Measurements from ENCODE around the gene SLN. TPM values are rescaled to one million over a fixed set of nuclear protein-coding genes. Genes with fewer than 3 reads are reported as not detected.
"Not testable (repeated sequence)": the region's sequence is repeated elsewhere in the genome, so short reads cannot be mapped to it uniquely, and the experiment has no call there.

The SLN gene
- total RNA-seq: 0.67 TPM in 1 of 2 replicates, not detected in the other
- long read RNA-seq: 0 reads

GRCh38 chr11:107711861-107712755 is at the start of gene SLN:
SLN (minus strand) TSS chr11:107712056.
- peaks cover 37% of the 10 kb centered on the region for H3K4me1 Mint-ChIP-seq (ENCODE audit: low read depth)
- no peaks in the 10 kb centered on the region for H3K9me3 Mint-ChIP-seq (ENCODE audit: low read depth)
- TF ChIP-seq CTCF (IDR thresholded peaks at IDR 0.05; ENCODE audit: unreplicated experiment): no peak
- H3K4me3 Mint-ChIP-seq (ENCODE audit: low read depth): no peak within 1 kb of the TSS
- DNase-seq (ENCODE audit: low spot score, unreplicated experiment): no peak
- H3K36me3 Mint-ChIP-seq (ENCODE audit: insufficient read depth): no peaks in the 10 kb centered on the region
- H3K27me3 Mint-ChIP-seq: peaks cover 3% of the 10 kb centered on the region
- H3K27ac Mint-ChIP-seq: no peak within 1 kb of the TSS

GRCh38 chr11:107758719-107759355 is 47.0 kb upstream of the SLN start:
- DNase-seq (ENCODE audit: low spot score, unreplicated experiment): not testable (repeated sequence)

DNA sequence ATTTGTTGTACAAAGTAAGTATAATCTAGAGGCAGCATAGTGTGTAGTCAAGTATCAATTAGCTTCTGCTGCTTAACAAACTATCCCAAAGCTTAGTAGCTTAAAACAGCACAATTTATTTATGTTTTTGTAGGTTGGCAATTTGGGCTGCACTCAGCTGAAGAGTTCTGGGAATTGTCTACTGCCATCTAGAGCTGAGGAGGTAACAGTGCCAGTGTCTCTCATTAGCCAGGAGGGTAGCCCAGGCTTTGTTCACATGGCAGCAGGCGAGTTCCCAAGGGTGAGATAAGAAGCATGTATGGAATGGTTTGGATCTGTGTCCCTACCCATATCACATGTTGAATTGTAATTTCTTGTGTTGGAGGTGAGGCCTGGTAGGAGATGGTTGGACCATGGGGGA is 45.8 kb upstream of the SLN start:
- Mint-ChIP-seq H3K4me1 (ENCODE audit: low read depth) (no peaks in the 10 kb centered on the region), H3K27ac (no peak overlapping the region), H3K9me3 (ENCODE audit: low read depth) (peaks cover 7% of the 10 kb centered on the region), H3K27me3 (no peaks in the 10 kb centered on the region), H3K4me3 (ENCODE audit: low read depth) (no peak overlapping the region), H3K36me3 (ENCODE audit: insufficient read depth) (no peaks in the 10 kb centered on the region)
- no peak for TF ChIP-seq CTCF (IDR thresholded peaks at IDR 0.05; ENCODE audit: unreplicated experiment)
- DNase-seq (ENCODE audit: low spot score, unreplicated experiment): no peak

More at GRCh38 chr11:107758719-107759355, 47.0 kb upstream of the SLN start:
- H3K27me3 Mint-ChIP-seq; H3K9me3 Mint-ChIP-seq (ENCODE audit: low read depth); H3K36me3 Mint-ChIP-seq (ENCODE audit: insufficient read depth); H3K4me3 Mint-ChIP-seq (ENCODE audit: low read depth); H3K27ac Mint-ChIP-seq; H3K4me1 Mint-ChIP-seq (ENCODE audit: low read depth): not testable (repeated sequence)

GRCh38 chr11:107756553-107756952 is 44.7 kb upstream of the SLN start:
- H3K36me3 Mint-ChIP-seq (ENCODE audit: insufficient read depth): no peaks in the 10 kb centered on the region
- no peak for TF ChIP-seq CTCF (IDR thresholded peaks at IDR 0.05; ENCODE audit: unreplicated experiment)
- no peaks in the 10 kb centered on the region for H3K27me3 Mint-ChIP-seq
- H3K4me3 Mint-ChIP-seq (ENCODE audit: low read depth): no peak overlapping the region
- H3K4me1 Mint-ChIP-seq (ENCODE audit: low read depth): no peaks in the 10 kb centered on the region
- H3K27ac Mint-ChIP-seq: no peak overlapping the region
- DNase-seq (ENCODE audit: low spot score, unreplicated experiment): no peak
- peaks cover 7% of the 10 kb centered on the region for H3K9me3 Mint-ChIP-seq (ENCODE audit: low read depth)

- peaks cover 7% of the 10 kb centered on the region for H3K9me3 Mint-ChIP-seq (ENCODE audit: low read depth)
- no peak for DNase-seq (ENCODE audit: low spot score, unreplicated experiment)
- H3K4me1 Mint-ChIP-seq (ENCODE audit: low read depth): no peaks in the 10 kb centered on the region
- no peak for TF ChIP-seq CTCF (IDR thresholded peaks at IDR 0.05; ENCODE audit: unreplicated experiment)
- no peaks in the 10 kb centered on the region for H3K27me3 Mint-ChIP-seq
- no peaks in the 10 kb centered on the region for H3K36me3 Mint-ChIP-seq (ENCODE audit: insufficient read depth)
- no peak overlapping the region for H3K4me3 Mint-ChIP-seq (ENCODE audit: low read depth)
- no peak overlapping the region for H3K27ac Mint-ChIP-seq
These were observed 41.3 kb upstream of the SLN start for GRCh38 chr11:107752949-107753822.

All from progenitor cell of endocrine pancreas (in vitro differentiated cells).